Measurements from ENCODE around the gene SAMD5.
"Not testable (repeated sequence)": the region's sequence is repeated elsewhere in the genome, so short reads cannot be mapped to it uniquely, and the experiment has no call there.

SAMD5 gene

DNA sequence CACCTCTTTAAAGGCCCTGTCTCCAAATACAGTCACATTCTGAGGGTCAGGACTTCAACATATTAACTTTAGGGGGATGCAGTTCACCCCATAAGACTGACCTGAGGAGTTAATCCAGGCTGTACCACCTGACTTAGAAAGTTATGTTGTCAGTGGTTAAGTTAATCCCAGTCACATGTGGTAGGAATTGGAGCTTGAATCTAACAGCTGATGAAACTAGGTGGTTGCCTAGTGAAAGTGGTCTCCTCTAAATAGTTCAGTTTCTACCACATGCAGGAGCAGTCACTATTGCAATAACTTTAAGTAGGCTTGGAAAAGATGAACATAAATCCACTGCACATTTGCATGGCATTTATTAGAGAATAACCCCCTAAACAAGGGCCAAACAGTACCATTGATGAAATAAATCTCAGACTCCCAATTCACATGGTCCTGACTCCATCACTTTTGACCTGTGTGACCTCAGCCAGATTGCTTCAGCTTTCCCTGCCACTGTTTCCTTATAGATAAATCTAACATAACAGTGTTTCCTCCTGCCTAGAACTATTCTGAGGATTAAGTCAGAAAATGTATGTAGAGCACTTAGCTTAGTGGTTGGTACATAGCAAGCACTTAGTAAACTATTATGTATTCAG is 20.1 kb downstream of the SAMD5 start:
- DNase-seq = no peak

DNA sequence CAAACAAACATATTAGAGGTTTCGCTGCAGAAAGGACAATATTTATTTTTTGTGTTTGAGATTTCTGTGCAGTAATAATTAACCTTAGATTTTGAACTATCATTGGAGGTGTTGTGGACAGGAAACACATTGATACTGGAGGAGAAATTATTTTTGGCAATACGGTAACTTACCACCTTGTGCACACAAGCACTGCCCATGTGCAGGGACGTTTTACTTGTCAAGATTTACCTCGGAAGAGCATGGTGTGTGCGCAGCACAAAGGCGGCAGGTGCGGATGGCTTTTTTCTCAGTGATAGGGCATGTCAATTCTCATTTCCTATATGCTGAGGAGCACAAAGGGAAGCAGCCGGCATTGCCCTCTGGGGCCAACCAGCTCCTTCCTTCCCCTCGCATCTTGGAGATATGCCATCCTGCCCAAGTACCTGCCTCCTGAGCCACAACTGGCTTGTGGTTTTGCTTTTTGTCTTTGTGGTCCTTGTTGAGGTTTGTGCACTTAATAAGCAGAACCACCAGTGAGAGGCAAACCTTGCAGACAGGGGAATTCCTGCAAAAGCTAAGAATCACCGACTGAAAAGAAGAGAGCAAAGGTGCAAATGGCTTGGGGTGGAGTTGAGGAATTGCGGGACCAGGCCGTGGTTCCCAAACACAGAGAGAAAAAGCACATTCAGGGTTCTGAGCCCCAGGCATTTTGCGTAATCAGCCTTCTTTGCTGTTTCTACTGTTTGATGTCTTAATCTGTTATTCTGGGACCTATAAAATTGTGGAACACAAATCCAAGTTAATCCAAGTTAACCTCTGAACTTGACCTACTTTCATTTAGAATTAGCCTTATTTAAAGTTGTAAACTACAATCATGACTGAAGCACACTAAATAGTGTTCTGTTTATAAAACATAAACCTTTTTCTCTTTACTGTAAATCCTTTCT is 21.9 kb downstream of the SAMD5 start:
- no peak for DNase-seq

DNA sequence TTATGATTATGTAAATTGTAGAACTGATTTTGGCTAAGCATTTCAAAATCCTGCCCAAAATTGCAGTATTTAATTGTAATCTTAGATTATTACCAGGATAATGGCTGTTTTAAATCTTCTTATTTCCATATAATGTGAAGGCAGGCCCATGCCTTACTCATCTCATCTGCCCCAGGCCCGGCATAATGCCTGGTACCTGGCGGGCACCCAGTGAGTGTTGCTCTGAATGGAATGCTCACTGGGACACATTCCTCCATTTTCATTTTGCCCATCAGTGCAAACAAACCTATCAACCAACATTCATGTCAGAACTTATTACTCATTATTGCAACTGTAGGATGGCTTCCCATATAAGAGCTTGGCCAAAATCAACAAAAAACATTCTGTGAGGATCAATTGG is 22.8 kb downstream of the SAMD5 start:
- no peak for DNase-seq

- DNase-seq = no peak
These were observed 25.8 kb downstream of the SAMD5 start for GRCh38 chr6:147534116-147534860.

- DNase-seq = no peak
These were observed 30.3 kb downstream of the SAMD5 start for GRCh38 chr6:147538821-147539220.

GRCh38 chr6:147540075-147540474 is 31.6 kb downstream of the SAMD5 start:
- DNase-seq = no peak

GRCh38 chr6:147542436-147542835 is 33.9 kb downstream of the SAMD5 start:
- DNase-seq = not testable (repeated sequence)

GRCh38 chr6:147544420-147544819 is 35.9 kb downstream of the SAMD5 start:
- no peak for DNase-seq

- DNase-seq = no peak
These were observed 38.2 kb downstream of the SAMD5 start for GRCh38 chr6:147546501-147547368.

GRCh38 chr6:147547369-147547902 is 38.9 kb downstream of the SAMD5 start:
- no peak for DNase-seq

DNA sequence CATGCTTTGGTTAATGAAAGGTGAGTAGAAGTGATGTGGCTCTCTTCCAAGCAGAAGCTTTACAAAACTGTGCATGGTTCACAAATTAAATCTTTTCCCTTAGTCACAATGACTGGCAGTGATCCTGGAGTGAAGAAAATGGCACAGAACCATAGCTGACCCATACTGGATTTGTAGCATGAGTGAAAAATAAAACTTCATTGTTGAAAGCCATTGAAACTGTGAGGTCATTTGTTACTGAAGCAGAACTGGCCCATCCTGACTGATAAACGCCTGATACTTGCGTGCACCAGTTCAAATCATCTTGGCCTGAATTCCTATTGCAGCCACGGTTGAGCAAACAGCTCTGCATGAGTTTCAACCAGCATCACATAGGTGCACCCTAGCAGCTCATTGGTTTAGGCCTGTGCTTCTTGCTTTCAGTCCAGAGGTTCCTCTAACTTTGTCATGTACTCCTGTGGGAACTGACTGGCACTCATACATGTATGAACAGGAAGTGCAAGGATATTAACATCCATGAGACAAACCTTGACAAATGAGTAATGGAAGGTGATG is 40.5 kb downstream of the SAMD5 start:
- DNase-seq = no peak

DNA sequence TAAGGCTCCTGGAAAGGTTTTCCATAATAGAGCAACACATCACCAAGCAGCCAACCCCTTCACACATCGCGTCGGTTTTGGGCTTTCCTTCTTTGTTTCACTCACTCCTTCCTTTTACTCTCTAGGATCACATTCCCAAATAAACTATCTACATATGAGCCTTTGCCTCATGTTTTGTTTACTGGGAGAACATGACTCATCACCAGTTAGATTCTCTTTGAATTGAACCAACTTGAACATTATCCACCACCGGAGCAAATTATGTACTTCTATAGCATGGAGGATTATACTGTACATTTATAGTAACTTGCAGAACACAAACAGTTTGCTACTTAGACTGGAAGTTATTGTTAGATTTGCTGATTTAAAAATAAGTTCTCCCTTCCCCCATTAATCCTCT is 41.0 kb downstream of the SAMD5 start:
- no peak for DNase-seq

- DNase-seq = no peak
These were observed 43.5 kb downstream of the SAMD5 start for GRCh38 chr6:147551976-147552375.

DNA sequence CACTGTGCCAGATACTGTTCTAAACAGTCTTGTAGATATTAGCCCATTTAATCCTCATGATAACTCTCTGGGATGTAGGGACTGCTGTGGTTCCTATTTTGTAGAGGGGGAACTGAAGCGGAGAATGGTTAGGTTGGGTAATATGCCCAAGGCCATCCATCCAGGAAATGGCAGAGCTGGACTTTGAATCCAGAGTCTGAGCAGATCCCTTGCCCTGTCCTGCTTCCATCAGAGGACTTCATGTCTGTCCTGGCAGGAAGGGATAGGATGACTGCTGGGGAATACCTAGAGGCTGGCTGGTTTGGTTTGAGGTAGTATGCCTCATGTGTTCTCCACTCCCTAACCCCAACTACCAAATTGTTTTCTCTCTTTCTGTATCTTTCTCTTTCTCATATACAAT is 44.6 kb downstream of the SAMD5 start:
- DNase-seq = no peak

DNA sequence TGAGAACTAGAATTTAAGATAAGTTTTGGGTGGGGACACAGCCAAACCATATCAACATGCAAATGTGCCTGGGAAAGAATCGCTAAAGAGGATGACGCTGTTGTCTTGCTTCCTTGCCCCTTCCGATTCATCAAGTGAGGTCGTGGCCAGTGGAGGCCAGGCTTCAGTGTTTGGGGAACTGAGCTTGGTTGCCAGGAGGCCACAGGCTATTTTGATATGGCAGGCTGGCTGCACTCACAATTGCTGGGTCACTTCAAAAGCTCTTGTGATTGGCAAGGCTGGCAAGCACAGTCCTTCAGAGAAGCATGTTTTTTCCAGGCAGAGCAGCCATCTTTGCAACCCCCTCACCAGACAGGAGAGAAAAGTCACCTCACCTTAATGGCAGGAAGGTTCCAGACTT is 45.8 kb downstream of the SAMD5 start:
- no peak for DNase-seq

DNA sequence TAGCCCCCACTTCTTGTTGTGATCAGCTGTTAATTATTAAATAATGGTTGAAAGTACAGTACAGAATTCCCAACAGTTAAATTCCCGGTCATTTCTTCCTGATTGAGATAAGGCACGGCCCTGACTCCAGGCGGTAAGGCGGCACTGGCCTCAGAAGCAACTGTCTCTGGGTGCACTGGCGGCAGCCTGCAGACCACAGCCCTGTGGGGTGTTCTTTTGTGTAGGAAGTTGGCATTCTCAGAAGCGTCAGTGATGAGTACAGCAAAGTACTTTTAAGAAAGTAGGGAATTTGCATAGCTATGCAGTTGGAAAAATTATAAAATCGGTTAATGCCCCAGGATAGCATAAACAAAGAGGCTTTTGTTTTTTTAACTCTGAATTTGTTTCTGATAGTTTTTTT is 50.5 kb downstream of the SAMD5 start:
- no peak for DNase-seq

GRCh38 chr6:147560670-147561069 is 52.2 kb downstream of the SAMD5 start:
- DNase-seq = no peak

GRCh38 chr6:147561726-147562125 is 53.2 kb downstream of the SAMD5 start:
- no peak for DNase-seq

DNA sequence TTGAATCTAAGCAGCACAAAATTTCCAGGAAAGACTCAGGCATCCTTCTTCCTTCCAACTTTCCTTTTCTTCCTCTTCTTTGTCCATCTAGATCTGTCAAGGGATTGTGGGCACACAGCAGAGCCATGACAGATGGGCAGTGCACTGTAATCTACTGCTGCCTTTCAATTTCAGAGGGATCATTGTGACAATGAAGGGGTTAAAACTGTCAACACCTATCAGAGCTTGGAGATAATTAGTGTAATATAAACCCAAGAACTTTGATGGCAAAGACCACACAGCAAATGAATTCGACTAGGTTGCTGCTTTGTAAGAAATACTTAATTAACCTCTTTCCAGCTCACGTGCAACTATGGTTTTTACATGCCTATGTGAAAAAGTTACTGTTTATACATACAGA is 55.0 kb downstream of the SAMD5 start:
- no peak for DNase-seq

DNA sequence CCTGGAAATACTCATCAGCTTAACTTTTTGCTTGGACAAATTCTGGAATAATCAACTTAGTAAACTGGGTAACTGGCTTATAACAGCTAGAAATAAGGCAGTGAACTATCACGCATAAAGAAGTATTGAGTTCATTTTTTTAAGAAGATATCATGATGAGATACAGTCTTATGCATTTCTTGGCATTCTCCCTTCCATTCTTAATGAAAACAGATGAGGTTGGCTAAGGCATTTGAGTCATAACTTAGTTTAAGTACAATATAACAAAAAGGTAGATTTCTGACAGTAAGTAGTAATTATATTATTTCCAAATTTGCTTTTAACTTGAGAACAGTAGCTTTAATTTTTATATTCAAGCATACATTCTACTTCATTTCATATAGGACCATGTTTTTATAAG is 56.1 kb downstream of the SAMD5 start:
- no peak for DNase-seq

GRCh38 chr6:147566244-147566898 is 57.9 kb downstream of the SAMD5 start:
- no peak for DNase-seq

Data from activated CD4-positive, alpha-beta T cell treated with anti-CD3 and anti-CD28 coated beads, Interleukin-2, amount 50 U/mL, for 1 hour (primary cell).